ENCODE measurements around the gene TBC1D22A. TPM values are rescaled to one million over a fixed set of nuclear protein-coding genes. Genes with fewer than 3 reads are reported as not detected.
"Not testable (repeated sequence)": the region's sequence is repeated elsewhere in the genome, so short reads cannot be mapped to it uniquely, and the experiment has no call there.

TBC1D22A gene
- total RNA-seq, 1 experiment from 2014 or later = 26.0 TPM

- H3K4me1 Mint-ChIP-seq (ENCODE audit: insufficient read depth, unreplicated experiment) = no peaks in the 10 kb centered on the region
- ChIA-PET CTCF (interaction anchor here (0.6 kb wide), 1 partner anchor 238 kb away, joined by 3 read pairs; no protein-coding TSS in a partner anchor), POLR2A (no interaction called here)
- intact Hi-C loops (cut with micrococcal nuclease) = no loop called here
- no TSS peak for BruUV-seq (replicated peaks)
- TF ChIP-seq CTCF (IDR thresholded peaks at IDR 0.05; ENCODE audit: unreplicated experiment) = no peak
- H3K9me3 Mint-ChIP-seq (ENCODE audit: unreplicated experiment) = no peaks in the 10 kb centered on the region
- no peak overlapping the region for H3K27ac Mint-ChIP-seq (ENCODE audit: low read depth, unreplicated experiment)
- H3K36me3 Mint-ChIP-seq (ENCODE audit: insufficient read depth, unreplicated experiment) = peaks cover 6% of the 10 kb centered on the region
- DNase-seq (ENCODE audit: unreplicated experiment) = no peak
- H3K27me3 Mint-ChIP-seq (ENCODE audit: insufficient read depth, unreplicated experiment) = no peaks in the 10 kb centered on the region
- no peak overlapping the region for H3K4me3 Mint-ChIP-seq (ENCODE audit: unreplicated experiment)
These were observed 403.0 kb downstream of the TBC1D22A start for GRCh38 chr22:47165338-47166032.

- no peaks in the 10 kb centered on the region for H3K4me1 Mint-ChIP-seq (ENCODE audit: insufficient read depth, unreplicated experiment)
- intact Hi-C loops (cut with micrococcal nuclease) = no loop called here
- ChIA-PET CTCF (interaction anchor here (0.6 kb wide), 1 partner anchor 237 kb away, joined by 3 read pairs; no protein-coding TSS in a partner anchor), POLR2A (no interaction called here)
- TF ChIP-seq CTCF (IDR thresholded peaks at IDR 0.05; ENCODE audit: unreplicated experiment) = no peak
- H3K27me3 Mint-ChIP-seq (ENCODE audit: insufficient read depth, unreplicated experiment) = no peaks in the 10 kb centered on the region
- BruUV-seq (replicated peaks) = no TSS peak
- H3K36me3 Mint-ChIP-seq (ENCODE audit: insufficient read depth, unreplicated experiment) = peaks cover 6% of the 10 kb centered on the region
- H3K27ac Mint-ChIP-seq (ENCODE audit: low read depth, unreplicated experiment) = no peak overlapping the region
- no peak for DNase-seq (ENCODE audit: unreplicated experiment)
- H3K4me3 Mint-ChIP-seq (ENCODE audit: unreplicated experiment) = no peak overlapping the region
- H3K9me3 Mint-ChIP-seq (ENCODE audit: unreplicated experiment) = no peaks in the 10 kb centered on the region
These were observed 403.6 kb downstream of the TBC1D22A start for GRCh38 chr22:47166033-47166404.

GRCh38 chr22:47166446-47167016 lies 404.1 kb downstream of the TBC1D22A start:
- ChIA-PET POLR2A (no interaction called here), CTCF (interaction anchor here (0.6 to 1.0 kb wide), 3 partner anchors 9 to 176 kb away, joined by 3 to 4 read pairs (median 3); no protein-coding TSS in a partner anchor)
- no peaks in the 10 kb centered on the region for H3K9me3 Mint-ChIP-seq (ENCODE audit: unreplicated experiment)
- H3K4me3 Mint-ChIP-seq (ENCODE audit: unreplicated experiment) = no peak overlapping the region
- H3K4me1 Mint-ChIP-seq (ENCODE audit: insufficient read depth, unreplicated experiment) = no peaks in the 10 kb centered on the region
- no TSS peak for BruUV-seq (replicated peaks)
- intact Hi-C loops (cut with micrococcal nuclease) = no loop called here
- no peak for TF ChIP-seq CTCF (IDR thresholded peaks at IDR 0.05; ENCODE audit: unreplicated experiment)
- H3K27me3 Mint-ChIP-seq (ENCODE audit: insufficient read depth, unreplicated experiment) = no peaks in the 10 kb centered on the region
- DNase-seq (ENCODE audit: unreplicated experiment) = no peak
- no peak overlapping the region for H3K27ac Mint-ChIP-seq (ENCODE audit: low read depth, unreplicated experiment)
- peaks cover 6% of the 10 kb centered on the region for H3K36me3 Mint-ChIP-seq (ENCODE audit: insufficient read depth, unreplicated experiment)

- Mint-ChIP-seq H3K36me3 (ENCODE audit: insufficient read depth, unreplicated experiment) (peaks cover 6% of the 10 kb centered on the region), H3K27me3 (ENCODE audit: insufficient read depth, unreplicated experiment) (no peaks in the 10 kb centered on the region), H3K27ac (ENCODE audit: low read depth, unreplicated experiment) (no peak overlapping the region), H3K9me3 (ENCODE audit: unreplicated experiment) (no peaks in the 10 kb centered on the region), H3K4me1 (ENCODE audit: insufficient read depth, unreplicated experiment) (no peaks in the 10 kb centered on the region), H3K4me3 (ENCODE audit: unreplicated experiment) (no peak overlapping the region)
- no peak for TF ChIP-seq CTCF (IDR thresholded peaks at IDR 0.05; ENCODE audit: unreplicated experiment)
- DNase-seq (ENCODE audit: unreplicated experiment) = no peak
- BruUV-seq (replicated peaks) = no TSS peak
- intact Hi-C loops (cut with micrococcal nuclease) = no loop called here
- ChIA-PET CTCF (interaction anchor here (0.6 to 1.0 kb wide), 3 partner anchors 10 to 175 kb away, joined by 3 to 4 read pairs (median 3); no protein-coding TSS in a partner anchor), POLR2A (no interaction called here)
These were observed 404.6 kb downstream of the TBC1D22A start for GRCh38 chr22:47167056-47167455.

GRCh38 chr22:47167921-47168320 lies 405.5 kb downstream of the TBC1D22A start:
- CTCF ChIA-PET = not testable (repeated sequence)

More at GRCh38 chr22:47167921-47168320, 405.5 kb downstream of the TBC1D22A start:
- H3K27me3 Mint-ChIP-seq (ENCODE audit: insufficient read depth, unreplicated experiment); intact Hi-C loops (cut with micrococcal nuclease); POLR2A ChIA-PET; DNase-seq (ENCODE audit: unreplicated experiment); BruUV-seq (replicated peaks); H3K9me3 Mint-ChIP-seq (ENCODE audit: unreplicated experiment); H3K36me3 Mint-ChIP-seq (ENCODE audit: insufficient read depth, unreplicated experiment); H3K4me3 Mint-ChIP-seq (ENCODE audit: unreplicated experiment); H3K4me1 Mint-ChIP-seq (ENCODE audit: insufficient read depth, unreplicated experiment); H3K27ac Mint-ChIP-seq (ENCODE audit: low read depth, unreplicated experiment): not testable (repeated sequence)
